ENCODE measurements around the gene GPRC5A. TPM values are rescaled to one million over a fixed set of nuclear protein-coding genes. Genes with fewer than 3 reads are reported as not detected.

Gene GPRC5A
- total RNA-seq, 1 donor from 2014 or later = 26.8 TPM

GRCh38 chr12:12898136-12898717 is 6.9 kb downstream of the GPRC5A start:
- no peak for DNase-seq (ENCODE audit: extremely low spot score in 2 of 2)
- intact Hi-C loops (cut with DNase I) = no loop called here
- Histone ChIP-seq H3K4me3 (no peak overlapping the region), H3K36me3 (no peaks in the 10 kb centered on the region), H3K4me1 (peaks cover 38% of the 10 kb centered on the region), H3K9me3 (no peaks in the 10 kb centered on the region), H3K27me3 (no peaks in the 10 kb centered on the region), H3K27ac (peak overlapping the region; percentile 92)
- TF ChIP-seq POLR2AphosphoS5 (IDR thresholded peaks at IDR 0.05; ENCODE audit: insufficient read depth in 1 of 2, low read depth in 1 of 2) (no peak), CTCF (IDR thresholded peaks at IDR 0.05) (no peak), POLR2A (IDR thresholded peaks at IDR 0.05) (no peak)

GRCh38 chr12:12898911-12899511 is 7.6 kb downstream of the GPRC5A start:
- peaks cover 46% of the 10 kb centered on the region for H3K4me1 ChIP-seq
- H3K4me3 ChIP-seq = no peak overlapping the region
- no peaks in the 10 kb centered on the region for H3K9me3 ChIP-seq
- H3K27ac ChIP-seq = peak overlapping the region; percentile 92
- DNase-seq (ENCODE audit: extremely low spot score in 2 of 2) = no peak
- TF ChIP-seq POLR2AphosphoS5 (IDR thresholded peaks at IDR 0.05; ENCODE audit: insufficient read depth in 1 of 2, low read depth in 1 of 2) (no peak), POLR2A (IDR thresholded peaks at IDR 0.05) (no peak), CTCF (IDR thresholded peaks at IDR 0.05) (no peak)
- no peaks in the 10 kb centered on the region for H3K36me3 ChIP-seq
- intact Hi-C loops (cut with DNase I) = no loop called here
- H3K27me3 ChIP-seq = no peaks in the 10 kb centered on the region

GRCh38 chr12:12899530-12900380 is 8.4 kb downstream of the GPRC5A start:
- no peaks in the 10 kb centered on the region for H3K27me3 ChIP-seq
- H3K4me1 ChIP-seq = peaks cover 50% of the 10 kb centered on the region
- DNase-seq (ENCODE audit: extremely low spot score in 2 of 2) = peak in 1 of 2 donors; percentile 95
- intact Hi-C loops (cut with DNase I) = loop anchor here (10.0 kb wide), 1 partner anchor 305 kb away; no protein-coding TSS in a partner anchor
- peak; percentile 15 to 57 for TF ChIP-seq POLR2AphosphoS5 (IDR thresholded peaks at IDR 0.05; ENCODE audit: insufficient read depth in 1 of 2, low read depth in 1 of 2)
- no peak for TF ChIP-seq CTCF (IDR thresholded peaks at IDR 0.05)
- no peaks in the 10 kb centered on the region for H3K36me3 ChIP-seq
- no peak overlapping the region for H3K4me3 ChIP-seq
- H3K27ac ChIP-seq = peak overlapping the region; percentile 92
- no peaks in the 10 kb centered on the region for H3K9me3 ChIP-seq

GRCh38 chr12:12900786-12901157 is 9.4 kb downstream of the GPRC5A start:
- H3K4me1 ChIP-seq = peaks cover 50% of the 10 kb centered on the region
- no peak for DNase-seq (ENCODE audit: extremely low spot score in 2 of 2)
- no peaks in the 10 kb centered on the region for H3K9me3 ChIP-seq
- intact Hi-C loops (cut with DNase I) = loop anchor here (10.0 kb wide), 1 partner anchor 304 kb away; no protein-coding TSS in a partner anchor
- no peaks in the 10 kb centered on the region for H3K27me3 ChIP-seq
- TF ChIP-seq POLR2A (IDR thresholded peaks at IDR 0.05) (no peak), POLR2AphosphoS5 (IDR thresholded peaks at IDR 0.05; ENCODE audit: insufficient read depth in 1 of 2, low read depth in 1 of 2) (no peak), CTCF (IDR thresholded peaks at IDR 0.05) (no peak)
- H3K36me3 ChIP-seq = no peaks in the 10 kb centered on the region
- H3K27ac ChIP-seq = peak overlapping the region; percentile 92
- no peak overlapping the region for H3K4me3 ChIP-seq
